NCI-H187 (cell line): ENCODE data around the gene SMC3.
"Not testable (repeated sequence)": the region's sequence is repeated elsewhere in the genome, so short reads cannot be mapped to it uniquely, and the experiment has no call there.

Experiments used
- DNase-seq, 2 experiments: peaks; one replicate each; lab custom pipeline; 2025; lab: John Stamatoyannopoulos, UW

The SMC3 gene

GRCh38 chr10:110584006-110584405, 16.5 kb downstream of the SMC3 start:
- no peak for DNase-seq

- no peak for DNase-seq
These were observed 24.3 kb downstream of the SMC3 start for GRCh38 chr10:110591760-110592159.

- no peak for DNase-seq
These were observed 30.0 kb downstream of the SMC3 start for GRCh38 chr10:110597476-110597875.

- DNase-seq: no peak
These were observed 33.1 kb downstream of the SMC3 start for GRCh38 chr10:110600487-110601101.

- no peak for DNase-seq
These were observed 34.1 kb downstream of the SMC3 start for GRCh38 chr10:110601581-110601980.

- no peak for DNase-seq
These were observed 40.6 kb downstream of the SMC3 start for GRCh38 chr10:110608087-110608486.

- DNase-seq: peak; percentile 36 to 59
These were observed 42.1 kb downstream of the SMC3 start for GRCh38 chr10:110609605-110610004.

- DNase-seq: no peak
These were observed 42.8 kb downstream of the SMC3 start for GRCh38 chr10:110610308-110610774.

- not testable (repeated sequence) for DNase-seq
These were observed 43.3 kb downstream of the SMC3 start for GRCh38 chr10:110610781-110611180.

- DNase-seq: no peak
These were observed 44.6 kb downstream of the SMC3 start for GRCh38 chr10:110612087-110612486.

- DNase-seq: no peak
These were observed 45.1 kb downstream of the SMC3 start for GRCh38 chr10:110612629-110613028.

- DNase-seq: no peak
These were observed 46.0 kb downstream of the SMC3 start for GRCh38 chr10:110613341-110613995.

GRCh38 chr10:110613996-110614495, 46.6 kb downstream of the SMC3 start:
- DNase-seq: no peak

GRCh38 chr10:110615057-110615747, 47.7 kb downstream of the SMC3 start:
- DNase-seq: no peak

GRCh38 chr10:110616493-110617033, 49.1 kb downstream of the SMC3 start:
- DNase-seq: no peak

- DNase-seq: no peak
These were observed 50.1 kb downstream of the SMC3 start for GRCh38 chr10:110617425-110618229.

GRCh38 chr10:110618230-110618610, 50.7 kb downstream of the SMC3 start:
- no peak for DNase-seq

- DNase-seq: no peak
These were observed 52.3 kb downstream of the SMC3 start for GRCh38 chr10:110619514-110620397.

- no peak for DNase-seq
These were observed 52.9 kb downstream of the SMC3 start for GRCh38 chr10:110620398-110620719.

- DNase-seq: not testable (repeated sequence)
These were observed 55.8 kb downstream of the SMC3 start for GRCh38 chr10:110623316-110623715.

GRCh38 chr10:110625356-110625894, 57.9 kb downstream of the SMC3 start:
- DNase-seq: no peak
